ENCODE data around the gene ZBTB39. TPM values are rescaled to one million over a fixed set of nuclear protein-coding genes. Genes with fewer than 3 reads are reported as not detected.
"Not testable (repeated sequence)": the region's sequence is repeated elsewhere in the genome, so short reads cannot be mapped to it uniquely, and the experiment has no call there.

Gene ZBTB39, protein sequence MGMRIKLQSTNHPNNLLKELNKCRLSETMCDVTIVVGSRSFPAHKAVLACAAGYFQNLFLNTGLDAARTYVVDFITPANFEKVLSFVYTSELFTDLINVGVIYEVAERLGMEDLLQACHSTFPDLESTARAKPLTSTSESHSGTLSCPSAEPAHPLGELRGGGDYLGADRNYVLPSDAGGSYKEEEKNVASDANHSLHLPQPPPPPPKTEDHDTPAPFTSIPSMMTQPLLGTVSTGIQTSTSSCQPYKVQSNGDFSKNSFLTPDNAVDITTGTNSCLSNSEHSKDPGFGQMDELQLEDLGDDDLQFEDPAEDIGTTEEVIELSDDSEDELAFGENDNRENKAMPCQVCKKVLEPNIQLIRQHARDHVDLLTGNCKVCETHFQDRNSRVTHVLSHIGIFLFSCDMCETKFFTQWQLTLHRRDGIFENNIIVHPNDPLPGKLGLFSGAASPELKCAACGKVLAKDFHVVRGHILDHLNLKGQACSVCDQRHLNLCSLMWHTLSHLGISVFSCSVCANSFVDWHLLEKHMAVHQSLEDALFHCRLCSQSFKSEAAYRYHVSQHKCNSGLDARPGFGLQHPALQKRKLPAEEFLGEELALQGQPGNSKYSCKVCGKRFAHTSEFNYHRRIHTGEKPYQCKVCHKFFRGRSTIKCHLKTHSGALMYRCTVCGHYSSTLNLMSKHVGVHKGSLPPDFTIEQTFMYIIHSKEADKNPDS
- total RNA-seq (2014; rRNA removed; shearing (Covaris generic); ENCODE audit: low replicate concordance) = 2.2 and 3.1 TPM in 2 replicates

DNA sequence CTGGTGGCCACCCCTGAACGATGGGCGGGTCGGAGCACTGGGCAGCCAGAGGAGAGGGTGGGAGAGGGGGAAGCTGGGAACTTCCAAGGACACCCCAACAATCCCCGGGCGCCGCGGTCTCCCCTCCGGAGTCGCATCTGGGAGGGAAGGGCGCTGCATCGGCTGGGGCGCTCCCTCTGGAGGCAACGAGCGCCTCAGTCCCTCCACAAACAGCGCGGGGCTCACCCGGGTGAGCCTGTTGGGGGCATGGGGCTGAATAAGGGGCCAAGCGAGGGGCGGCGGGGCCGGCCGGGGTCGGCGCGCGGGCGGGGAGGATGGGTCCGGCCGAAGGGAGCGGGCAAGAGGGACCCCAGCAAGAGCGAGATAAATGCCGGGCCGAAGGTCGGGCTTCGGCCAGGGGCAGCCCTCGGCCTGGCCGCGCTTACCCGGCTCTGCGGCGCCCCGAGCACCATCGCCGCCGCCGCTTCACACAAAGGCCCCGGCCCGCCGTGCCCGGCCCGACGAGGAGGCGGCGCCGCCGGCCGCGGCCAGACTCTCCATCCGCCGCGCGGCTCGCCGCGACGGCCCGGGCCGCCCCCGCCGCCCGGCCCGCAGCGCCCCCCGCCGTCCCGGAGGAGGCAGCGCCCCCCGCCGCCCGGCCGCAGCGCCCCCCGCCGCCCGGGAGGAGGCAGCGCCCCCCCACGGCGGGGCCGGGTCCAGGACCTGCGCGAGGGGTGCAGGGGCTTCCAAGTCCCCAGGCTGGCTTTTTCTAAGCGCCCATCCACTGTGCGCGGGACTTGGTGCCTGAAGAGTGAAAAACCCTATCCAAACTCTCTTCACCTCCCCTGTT is at the start of gene ZBTB39:
ZBTB39 (minus strand) TSS at position 567 of the 829 bp plus-strand sequence. CDS start 1,629 bp downstream, outside the sequence.
- DNase-seq (ENCODE audit: low read depth) = peak; percentile 37
- in situ Hi-C loops (cut with HindIII; ENCODE audit: low pct_unique_long_range_greater_than_20kb, low sequenced_read_pairs) = no loop called here

DNA sequence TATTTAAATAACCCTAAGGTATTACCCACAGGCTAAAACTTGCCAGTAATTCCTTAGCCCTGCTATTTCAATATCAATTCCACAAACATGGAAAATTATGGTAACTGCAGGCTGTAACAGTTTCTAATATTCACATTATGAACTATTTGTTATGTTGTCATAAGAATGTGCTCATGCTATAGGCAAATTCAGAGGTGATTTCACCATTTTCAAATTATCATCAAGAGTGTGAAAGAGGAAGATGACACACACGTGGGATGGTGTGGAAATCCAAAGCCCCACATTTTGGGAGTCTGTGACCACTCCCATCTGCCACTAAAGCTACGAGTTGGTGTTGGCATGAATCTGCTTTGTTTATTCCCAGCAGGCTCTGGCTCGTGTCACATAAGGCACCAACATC is 49.5 kb upstream of the ZBTB39 start:
- in situ Hi-C loops (cut with HindIII; ENCODE audit: low pct_unique_long_range_greater_than_20kb, low sequenced_read_pairs) = no loop called here
- no peak for DNase-seq (ENCODE audit: low read depth)

DNA sequence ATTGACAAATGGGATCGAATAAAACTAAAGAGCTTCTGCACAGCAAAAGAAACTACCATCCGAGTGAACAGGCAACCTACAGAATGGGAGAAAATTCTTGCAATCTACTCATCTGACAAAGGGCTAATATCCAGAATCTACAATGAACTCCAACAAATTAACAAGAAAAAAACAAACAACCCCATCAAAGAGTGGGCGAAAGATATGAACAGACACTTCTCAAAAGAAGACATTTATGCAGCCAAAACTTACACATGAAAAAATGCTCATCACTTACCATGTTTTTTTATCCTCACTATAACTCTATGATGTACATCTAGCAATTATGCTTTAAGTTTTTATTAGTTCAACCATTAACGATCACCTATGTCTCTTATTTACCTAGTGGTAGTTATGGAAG is 47.6 kb upstream of the ZBTB39 start:
- in situ Hi-C loops (cut with HindIII; ENCODE audit: low pct_unique_long_range_greater_than_20kb, low sequenced_read_pairs); DNase-seq (ENCODE audit: low read depth): not testable (repeated sequence)

DNA sequence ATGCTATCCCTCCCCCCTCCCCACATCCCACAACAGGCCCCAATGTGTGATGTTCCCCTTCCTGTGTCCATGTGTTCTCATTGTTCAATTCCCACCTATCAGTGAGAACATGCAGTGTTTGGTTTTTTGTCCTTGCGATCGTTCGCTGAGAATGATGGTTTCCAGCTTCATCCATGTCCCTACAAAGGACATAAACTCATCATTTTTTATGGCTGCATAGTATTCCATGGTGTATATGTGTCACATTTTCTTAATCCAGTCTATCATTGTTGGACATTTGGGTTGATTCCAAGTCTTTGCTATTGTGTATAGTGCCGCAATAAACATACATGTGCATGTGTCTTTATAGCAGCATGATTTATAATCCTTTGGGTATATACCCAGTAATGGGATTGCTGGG is 46.8 kb upstream of the ZBTB39 start:
- in situ Hi-C loops (cut with HindIII; ENCODE audit: low pct_unique_long_range_greater_than_20kb, low sequenced_read_pairs); DNase-seq (ENCODE audit: low read depth): not testable (repeated sequence)

DNA sequence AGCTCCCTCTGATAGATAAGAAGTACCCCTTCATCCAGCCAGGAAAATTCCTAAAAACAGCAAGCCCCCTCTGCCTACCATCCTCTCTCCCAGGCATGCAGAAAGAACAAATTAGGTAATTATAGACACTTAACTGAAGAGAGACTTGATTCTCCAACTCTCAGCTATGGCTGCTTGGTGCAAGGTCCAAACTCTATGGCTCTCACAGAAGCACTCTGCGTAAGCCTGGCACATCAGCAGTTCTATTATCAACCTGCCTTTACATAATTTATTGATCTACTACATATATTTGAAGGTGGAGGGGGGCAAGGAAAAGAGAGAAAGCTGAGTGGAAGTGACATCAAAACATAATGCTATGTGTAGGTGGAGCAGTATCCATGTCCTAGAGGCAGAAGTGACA is 44.7 kb upstream of the ZBTB39 start:
- in situ Hi-C loops (cut with HindIII; ENCODE audit: low pct_unique_long_range_greater_than_20kb, low sequenced_read_pairs) = no loop called here
- no peak for DNase-seq (ENCODE audit: low read depth)

DNA sequence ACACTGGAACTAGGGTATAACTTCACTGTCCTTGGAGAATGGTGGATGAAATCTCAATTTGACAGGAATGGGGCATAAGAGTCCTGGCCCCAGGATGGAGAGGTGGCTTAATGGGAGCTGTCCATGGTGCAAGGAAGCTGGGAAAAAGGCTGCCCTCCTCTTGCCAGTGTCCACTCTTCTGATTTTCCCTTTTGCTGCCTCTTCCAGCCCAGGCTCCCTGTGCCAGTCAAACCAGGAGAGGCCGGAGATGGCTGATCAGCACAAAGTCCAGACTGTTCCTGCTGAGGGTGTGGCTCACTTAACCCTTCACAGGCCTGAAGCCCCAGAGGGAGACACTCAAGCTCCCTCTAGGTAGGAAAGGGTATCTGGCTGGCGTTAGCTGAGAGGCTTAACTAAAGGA is 43.5 kb upstream of the ZBTB39 start, which contains the start of gene MYO1A:
MYO1A (minus strand) TSS at position 240 of the 400 bp plus-strand sequence. CDS start 1,806 bp downstream, outside the sequence.
- in situ Hi-C loops (cut with HindIII; ENCODE audit: low pct_unique_long_range_greater_than_20kb, low sequenced_read_pairs) = no loop called here
- peak; percentile 27 for DNase-seq (ENCODE audit: low read depth)

DNA sequence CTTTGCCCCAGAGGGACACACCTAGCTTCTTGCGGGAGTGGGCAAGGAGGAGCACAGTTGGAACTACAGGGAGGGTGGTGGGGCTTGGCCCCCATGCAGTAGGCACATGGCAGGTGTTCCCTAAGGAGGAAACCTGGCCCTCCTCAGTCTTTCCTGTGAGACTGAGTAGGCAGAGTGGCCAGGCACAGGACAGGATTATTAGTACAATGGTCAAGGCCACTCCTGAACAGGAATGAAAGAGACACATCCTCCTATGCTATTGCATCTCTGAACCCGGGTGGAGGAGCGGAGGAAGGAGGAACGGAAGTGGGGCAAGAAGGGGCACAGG is 42.7 kb upstream of the ZBTB39 start:
- in situ Hi-C loops (cut with HindIII; ENCODE audit: low pct_unique_long_range_greater_than_20kb, low sequenced_read_pairs) = no loop called here
- no peak for DNase-seq (ENCODE audit: low read depth)

DNA sequence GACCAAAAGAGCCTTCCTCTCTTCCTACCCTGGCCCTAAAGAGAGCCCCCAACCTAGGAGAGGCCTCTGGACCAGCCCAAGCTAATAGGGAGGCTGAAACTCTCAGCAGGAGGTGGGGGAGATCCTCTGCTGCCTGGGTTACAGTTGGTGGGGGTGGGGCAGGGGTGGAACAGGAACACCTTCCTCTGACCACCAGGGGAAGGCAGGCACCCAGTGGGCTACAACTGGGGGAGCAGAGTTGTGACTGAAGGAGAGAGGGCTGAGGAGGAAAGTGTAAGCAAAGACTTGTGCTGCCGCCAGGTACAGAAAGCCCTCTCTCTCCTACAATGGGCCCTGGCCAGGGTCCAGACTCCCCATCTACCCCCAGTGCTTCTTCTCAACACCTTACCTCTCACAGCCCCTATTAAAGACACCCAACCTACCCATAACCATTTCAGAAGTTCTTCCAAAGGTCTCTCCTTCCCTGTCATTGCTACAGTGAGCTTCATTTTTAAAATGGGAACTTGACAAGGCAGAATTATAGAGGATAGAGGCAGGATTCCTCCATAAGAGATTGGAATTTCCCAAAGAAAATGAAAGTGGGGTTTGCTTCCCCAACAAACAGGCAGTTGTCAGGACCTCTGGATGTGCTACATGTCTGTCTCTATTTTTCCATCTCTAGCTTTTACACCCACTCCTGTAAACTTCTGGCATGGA is 42.2 kb upstream of the ZBTB39 start:
- DNase-seq (ENCODE audit: low read depth) = no peak
- in situ Hi-C loops (cut with HindIII; ENCODE audit: low pct_unique_long_range_greater_than_20kb, low sequenced_read_pairs) = no loop called here

DNA sequence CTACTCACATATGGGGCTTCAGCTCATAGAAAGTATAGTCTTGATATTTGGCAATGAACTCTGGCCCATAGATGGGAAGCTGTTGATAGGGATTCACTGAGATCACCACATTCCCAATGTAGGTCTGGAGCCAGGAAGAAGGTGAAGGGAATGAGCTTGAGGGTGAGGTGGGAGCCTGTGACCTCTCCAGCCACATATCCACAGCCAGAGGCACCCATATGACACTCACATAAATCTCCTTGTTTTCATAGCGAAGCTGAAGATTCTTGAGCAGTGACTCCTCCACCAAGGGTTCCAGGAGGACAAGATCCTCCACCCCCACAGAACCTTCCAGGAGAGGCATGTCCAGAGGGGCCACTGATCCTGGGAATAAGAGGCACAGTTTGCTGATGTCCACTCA is 41.6 kb upstream of the ZBTB39 start:
- in situ Hi-C loops (cut with HindIII; ENCODE audit: low pct_unique_long_range_greater_than_20kb, low sequenced_read_pairs) = no loop called here
- DNase-seq (ENCODE audit: low read depth) = peak; percentile 12

DNA sequence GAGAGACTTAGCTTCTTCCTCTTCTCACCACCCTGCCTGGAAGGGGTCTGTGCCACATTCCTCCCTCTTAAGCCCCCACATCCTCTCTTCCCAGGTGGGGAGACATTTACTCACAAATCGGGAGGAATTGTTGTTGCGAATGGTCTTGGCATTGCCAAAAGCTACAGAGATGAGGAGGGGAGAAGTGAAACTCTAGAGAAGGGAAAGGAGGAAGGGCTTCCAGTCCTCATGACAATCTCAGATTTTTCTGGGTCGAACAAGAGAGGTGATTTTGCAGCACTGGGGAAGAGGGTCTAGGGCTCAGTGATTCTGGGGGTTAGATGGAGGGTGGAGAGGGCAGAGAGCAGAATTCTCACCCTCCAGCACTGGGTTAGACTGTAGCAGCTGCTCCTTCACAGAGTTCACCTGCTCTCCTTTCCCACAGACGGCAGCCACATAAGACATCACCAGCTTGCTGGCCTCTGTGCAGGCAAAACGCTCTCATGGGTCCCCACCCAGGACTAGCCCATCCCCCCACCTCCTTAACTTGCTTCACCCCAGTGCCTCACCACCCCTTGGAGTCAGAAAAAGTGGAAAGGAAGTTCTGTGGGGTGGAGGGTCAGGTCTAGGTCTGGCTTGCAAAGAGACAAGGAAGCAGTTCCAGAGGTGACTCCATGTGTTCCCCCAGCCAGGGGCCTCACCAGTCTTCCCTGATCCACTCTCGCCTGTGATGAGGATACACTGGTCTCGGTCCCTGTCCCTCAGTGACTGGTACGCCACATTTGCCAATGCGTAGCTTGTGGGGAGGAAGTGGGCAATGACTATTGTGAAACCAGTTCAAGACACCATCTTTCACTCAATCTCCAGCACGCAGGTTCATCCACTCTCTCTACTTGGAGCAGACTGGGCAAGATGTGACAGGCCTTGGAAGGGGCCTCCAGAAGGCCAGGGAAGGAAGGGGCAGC is 40.9 kb upstream of the ZBTB39 start:
- in situ Hi-C loops (cut with HindIII; ENCODE audit: low pct_unique_long_range_greater_than_20kb, low sequenced_read_pairs) = no loop called here
- DNase-seq (ENCODE audit: low read depth) = no peak

DNA sequence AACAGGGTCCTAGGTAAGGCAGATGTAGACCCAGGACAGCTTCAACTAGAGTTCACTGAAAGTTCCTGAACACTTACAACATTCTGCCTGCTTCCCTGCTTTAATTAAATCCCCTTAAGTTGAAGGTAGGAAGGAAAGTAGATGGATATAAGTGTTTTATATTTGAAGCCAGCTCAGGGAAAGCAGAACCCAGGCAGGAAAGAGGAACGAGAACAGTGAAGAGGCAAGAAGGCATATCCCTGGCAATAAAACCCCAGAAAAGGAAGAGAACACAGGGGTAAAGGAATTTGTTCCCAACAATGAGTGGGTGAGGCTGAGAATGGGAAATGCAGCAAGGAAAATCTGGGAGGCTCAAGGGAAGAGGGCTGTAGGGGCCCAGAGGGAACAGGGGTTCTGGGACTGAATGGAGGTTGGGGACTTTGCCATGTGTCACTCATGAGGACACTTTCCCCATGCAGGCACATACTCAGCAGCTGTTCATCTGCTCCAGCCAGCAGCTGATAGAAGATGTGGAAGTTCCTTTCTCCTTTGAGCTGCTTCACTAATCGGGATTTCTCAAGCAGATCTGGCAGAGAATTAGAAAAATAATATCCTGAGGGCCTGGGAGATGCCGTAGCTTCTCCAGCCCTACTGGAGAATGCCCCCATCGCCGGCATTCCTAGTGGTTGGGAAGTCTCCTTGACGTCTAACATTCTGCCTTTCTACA is 39.9 kb upstream of the ZBTB39 start:
- in situ Hi-C loops (cut with HindIII; ENCODE audit: low pct_unique_long_range_greater_than_20kb, low sequenced_read_pairs) = no loop called here
- no peak for DNase-seq (ENCODE audit: low read depth)

DNA sequence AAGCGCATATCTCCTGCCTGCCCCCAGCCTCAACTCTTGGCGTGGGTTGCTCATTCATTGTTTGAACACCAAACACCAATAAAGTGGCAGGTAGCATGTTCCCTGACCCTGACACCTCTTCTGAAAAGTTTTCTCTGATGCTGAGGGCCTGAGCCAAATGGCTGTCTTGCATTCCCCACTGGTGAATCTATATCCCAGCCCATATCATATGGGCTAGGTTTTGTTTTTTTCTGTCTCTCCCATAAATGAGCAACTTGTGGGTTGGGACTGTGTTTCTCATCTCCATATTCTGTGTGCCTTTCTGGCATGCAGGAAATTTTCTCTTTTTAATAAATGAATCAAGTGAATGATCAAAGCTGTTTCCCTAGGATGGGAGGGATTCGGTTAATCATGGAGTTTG is 38.5 kb upstream of the ZBTB39 start:
- in situ Hi-C loops (cut with HindIII; ENCODE audit: low pct_unique_long_range_greater_than_20kb, low sequenced_read_pairs) = no loop called here

DNA sequence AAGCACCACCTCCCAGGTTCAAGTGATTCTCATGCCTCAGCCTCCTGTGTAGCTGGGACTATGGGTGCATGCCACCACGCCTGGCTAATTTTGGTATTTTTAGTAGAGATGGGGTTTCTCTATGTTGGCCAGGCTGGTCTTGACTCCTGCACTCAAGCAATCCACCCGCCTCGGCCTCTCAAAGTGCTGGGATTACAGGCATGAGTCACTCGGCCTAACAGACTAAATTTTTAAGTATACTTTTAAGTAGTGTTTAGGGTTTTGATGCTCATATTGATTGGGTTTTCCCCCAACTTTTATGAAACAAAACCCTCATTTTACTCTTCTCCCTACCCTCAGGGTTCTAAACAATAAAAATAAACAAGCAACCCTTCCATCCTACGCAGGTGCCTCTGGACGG is 38.1 kb upstream of the ZBTB39 start:
- DNase-seq (ENCODE audit: low read depth) = no peak
- in situ Hi-C loops (cut with HindIII; ENCODE audit: low pct_unique_long_range_greater_than_20kb, low sequenced_read_pairs) = no loop called here

More for the DNA sequence above, 38.5 kb upstream of the ZBTB39 start:
- DNase-seq (ENCODE audit: low read depth) = no peak

DNA sequence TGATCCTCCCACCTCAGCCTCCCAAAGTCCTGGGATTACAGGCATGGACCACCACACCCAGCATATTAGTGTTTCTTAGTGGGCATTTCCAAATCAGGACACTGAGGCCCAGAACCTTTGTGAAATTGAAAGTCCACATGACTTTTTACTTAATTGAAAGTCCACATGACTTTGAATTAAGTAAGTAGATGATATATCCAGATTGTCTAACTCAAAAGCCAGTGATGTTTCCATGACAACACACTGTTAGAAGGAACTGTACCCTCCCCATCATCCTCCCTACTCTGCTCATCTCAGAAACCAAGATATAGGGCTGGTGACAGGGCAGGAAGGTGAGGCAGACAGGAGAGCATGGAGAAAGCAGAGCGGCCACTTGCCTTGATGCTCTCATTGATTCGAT is 36.3 kb upstream of the ZBTB39 start:
- in situ Hi-C loops (cut with HindIII; ENCODE audit: low pct_unique_long_range_greater_than_20kb, low sequenced_read_pairs) = no loop called here

DNA sequence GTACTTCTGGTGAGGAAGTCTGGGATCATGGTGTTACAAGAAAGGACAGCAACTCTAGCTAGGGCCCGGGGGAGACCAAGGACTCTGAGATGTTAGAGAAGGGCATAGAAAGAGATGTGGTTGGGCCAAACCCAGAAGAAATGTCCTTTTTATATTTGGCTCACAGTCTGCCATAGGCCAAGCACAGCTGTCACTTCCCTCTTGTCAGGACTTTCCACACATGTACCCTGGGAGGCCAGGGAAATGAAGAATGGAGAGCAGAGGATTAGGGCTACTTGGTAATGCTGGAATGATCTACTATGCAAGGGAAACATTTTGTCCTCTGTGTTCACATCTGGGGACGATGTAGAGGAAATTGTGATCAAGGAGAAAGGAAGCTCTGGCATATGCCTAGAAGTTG is 34.4 kb upstream of the ZBTB39 start:
- no peak for DNase-seq (ENCODE audit: low read depth)
- in situ Hi-C loops (cut with HindIII; ENCODE audit: low pct_unique_long_range_greater_than_20kb, low sequenced_read_pairs) = no loop called here

More for the DNA sequence above, 36.3 kb upstream of the ZBTB39 start:
- DNase-seq (ENCODE audit: low read depth) = no peak

DNA sequence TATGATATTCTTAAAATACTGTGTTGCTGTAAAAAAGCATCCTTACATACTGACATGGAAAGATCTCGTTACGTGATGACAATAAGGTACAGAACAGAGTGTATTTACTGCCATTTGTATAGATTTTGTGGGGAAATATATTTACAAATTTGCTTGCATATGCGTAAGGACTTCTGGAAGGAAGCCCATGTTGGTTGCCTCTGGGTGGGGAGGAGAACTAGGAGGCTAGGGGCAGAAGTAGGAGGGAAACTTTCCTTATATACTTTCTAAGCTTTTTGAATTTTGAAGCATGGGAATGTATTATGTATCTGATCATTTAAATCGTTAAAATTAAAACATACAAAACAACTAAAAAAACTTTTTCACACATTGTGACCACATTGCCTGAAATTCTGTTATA is 33.9 kb upstream of the ZBTB39 start:
- no peak for DNase-seq (ENCODE audit: low read depth)
- in situ Hi-C loops (cut with HindIII; ENCODE audit: low pct_unique_long_range_greater_than_20kb, low sequenced_read_pairs) = no loop called here

Measured in Caki2 (cell line).